DOHH2 (cell line): ENCODE results near the gene ATXN7L1.

Experiments used
- H3F3A ChIP-seq: fragments of 200-600 bp; sonication (generic), shearing (Covaris generic); 2 replicates; pipeline ENCODE4 v1.6.0; 2016; ENCODE audit warnings: antibody characterized with exemption, mild to moderate bottlenecking; ENCODE audit not compliant: control insufficient read depth, insufficient read depth
- H3K27ac ChIP-seq: fragments of 200-600 bp; sonication (generic); 2 replicates; pipeline ENCODE4 v1.5.1; 2014; ENCODE audit warnings: low read depth, mild to moderate bottlenecking, low read length, moderate library complexity
- H3K27me3 ChIP-seq: fragments of 200-600 bp; sonication (generic); 2 replicates; pipeline ENCODE4 v1.6.1; 2014; ENCODE audit warnings: mild to moderate bottlenecking, low read length, mixed read lengths; ENCODE audit not compliant: control insufficient read depth
- H3K36me3 ChIP-seq: fragments of 200-600 bp; sonication (generic); 2 replicates; pipeline ENCODE4 v1.6.1; 2014; ENCODE audit warnings: mild to moderate bottlenecking, low read length, moderate library complexity, mixed read lengths; ENCODE audit not compliant: control insufficient read depth
- H3K4me1 ChIP-seq: fragments of 200-600 bp; sonication (generic); 2 replicates; pipeline ENCODE4 v1.6.1; 2014; ENCODE audit warnings: mild to moderate bottlenecking, low read length, mixed read lengths; ENCODE audit not compliant: control insufficient read depth
- H3K4me2 ChIP-seq: fragments of 200-600 bp; sonication (generic); 2 replicates; pipeline ENCODE4 v1.6.0; 2014; ENCODE audit warnings: mild to moderate bottlenecking, low read length, moderate library complexity
- H3K4me3 ChIP-seq: fragments of 200-600 bp; sonication (generic); 2 replicates; pipeline ENCODE4 v1.5.1; 2014; ENCODE audit warnings: mild to moderate bottlenecking, low read length, mixed read lengths
- H3K79me2 ChIP-seq: fragments of 200-600 bp; sonication (generic); 2 replicates; pipeline ENCODE4 v1.6.1; 2014; ENCODE audit warnings: mild to moderate bottlenecking, low read length, mixed read lengths; ENCODE audit not compliant: control insufficient read depth
- H3K9me2 ChIP-seq: fragments of 200-600 bp; sonication (generic); replicated peaks from 2 replicates; pipeline ENCODE4 v1.6.1; 2014; ENCODE audit warnings: mild to moderate bottlenecking, low read length, mixed read lengths; ENCODE audit not compliant: control insufficient read depth
- H3K9me3 ChIP-seq: fragments of 200-600 bp; sonication (generic); 2 replicates; pipeline ENCODE4 v1.6.1; 2014; ENCODE audit warnings: antibody characterized with exemption, low read length, mixed read lengths; ENCODE audit not compliant: control insufficient read depth, insufficient read depth
- H4K20me1 ChIP-seq: fragments of 200-600 bp; sonication (generic); 2 replicates; pipeline ENCODE4 v1.6.0; 2014; ENCODE audit warnings: low read depth, mild to moderate bottlenecking, antibody characterized with exemption, low read length, moderate library complexity; ENCODE audit not compliant: control insufficient read depth, insufficient read depth
- EZH2phosphoT487 ChIP-seq: fragments of 200-600 bp; sonication (generic); IDR thresholded peaks from 2 replicates; pipeline ENCODE4 v1.6.1; 2017; ENCODE audit warnings: borderline replicate concordance, mild to moderate bottlenecking, antibody characterized with exemption, low read length, moderate library complexity, mixed read lengths
- TF ChIP-seq, protein P1 (sequence below): fragments of 200-600 bp; sonication (generic); IDR thresholded peaks from one replicate; pipeline ENCODE4 v1.5.1; 2014; ENCODE audit warnings: antibody characterized with exemption, mild to moderate bottlenecking, low read depth, low read length; ENCODE audit not compliant: poor library complexity, severe bottlenecking

ATXN7L1 gene

DNA sequence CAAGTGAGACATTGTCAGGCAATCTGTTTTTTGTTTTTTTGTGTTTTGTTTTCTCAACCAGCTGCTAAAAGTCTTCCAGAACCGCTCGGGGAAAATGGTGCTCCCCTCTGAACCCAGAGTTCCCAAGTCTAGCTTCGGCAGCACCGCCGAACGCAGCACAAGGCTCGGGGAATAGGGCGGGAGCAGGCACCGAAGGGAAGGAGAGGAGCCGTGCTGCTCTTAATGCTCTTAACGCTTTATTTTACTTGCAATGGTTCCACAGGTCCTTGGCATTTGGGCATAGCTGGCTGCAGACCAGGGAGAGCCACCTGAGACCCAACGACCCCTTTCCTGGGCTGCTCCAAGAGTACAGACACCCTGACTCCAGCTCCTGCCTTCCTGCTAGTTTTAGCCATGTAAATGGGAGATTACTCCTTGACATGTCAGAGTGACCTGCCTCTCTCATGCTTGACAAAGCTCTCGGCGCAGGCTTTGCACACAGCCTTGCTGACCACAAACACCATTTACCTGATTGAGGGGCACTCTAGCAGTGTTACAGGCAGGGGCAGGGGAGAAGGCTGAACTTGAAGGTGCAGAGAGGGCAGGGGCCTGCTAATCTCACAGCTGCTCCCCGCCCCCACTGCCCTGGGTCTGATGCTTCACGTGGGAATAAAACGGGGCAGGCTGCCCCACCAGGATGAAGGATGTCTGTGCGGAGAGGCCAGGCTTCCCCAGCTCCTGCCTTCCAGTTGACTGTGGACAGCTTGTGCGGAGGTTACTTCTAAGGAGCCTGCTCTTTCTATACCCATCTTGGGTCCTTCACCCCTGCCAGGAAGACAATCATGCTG lies 236.5 kb downstream of the ATXN7L1 start:
- Histone ChIP-seq H3K27ac (no peak overlapping the region), H3K27me3 (no peaks in the 10 kb centered on the region)

DNA sequence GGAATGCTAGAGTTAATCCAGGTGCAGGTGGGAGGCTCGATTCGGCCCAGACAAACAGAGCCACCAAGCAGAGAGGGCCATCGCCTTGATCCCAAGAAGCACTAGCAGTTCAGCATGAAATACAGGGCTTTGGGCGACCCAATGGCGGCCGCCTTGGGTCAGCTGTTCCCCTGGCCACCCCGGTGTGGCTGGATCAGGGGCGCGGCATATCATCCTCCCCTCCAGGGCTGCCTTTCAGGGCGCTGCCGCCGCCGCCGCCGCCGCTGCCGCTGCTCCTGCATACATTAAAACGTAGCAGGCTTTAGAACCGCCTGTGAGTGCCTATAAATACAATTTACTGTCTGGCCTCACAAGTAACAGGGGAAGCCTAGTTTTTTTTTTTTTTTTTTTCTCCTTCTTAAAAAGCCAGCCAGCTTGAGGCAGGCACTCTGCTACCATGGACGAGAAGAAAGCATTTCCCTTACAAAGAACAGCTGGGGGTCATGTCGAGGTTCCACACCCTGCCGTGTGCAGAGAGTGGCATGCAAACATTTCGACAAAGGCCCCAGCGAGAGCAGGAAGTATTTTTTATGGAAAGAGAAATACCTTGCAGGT lies 237.4 kb downstream of the ATXN7L1 start:
- Histone ChIP-seq H3K4me2 (no peak overlapping the region), H4K20me1 (no peaks in the 10 kb centered on the region), H3K9me3 (no peaks in the 10 kb centered on the region)

More for the DNA sequence above, 236.5 kb downstream of the ATXN7L1 start:
- Histone ChIP-seq H3K4me1 (no peaks in the 10 kb centered on the region), H3K9me3 (no peaks in the 10 kb centered on the region), H3K36me3 (peaks cover 25% of the 10 kb centered on the region), H3F3A (no peaks in the 10 kb centered on the region), H4K20me1 (no peaks in the 10 kb centered on the region), H3K4me2 (no peak overlapping the region), H3K9me2 (no peaks in the 10 kb centered on the region), H3K4me3 (no peak overlapping the region), H3K79me2 (no peaks in the 10 kb centered on the region)
- TF ChIP-seq, protein P1, sequence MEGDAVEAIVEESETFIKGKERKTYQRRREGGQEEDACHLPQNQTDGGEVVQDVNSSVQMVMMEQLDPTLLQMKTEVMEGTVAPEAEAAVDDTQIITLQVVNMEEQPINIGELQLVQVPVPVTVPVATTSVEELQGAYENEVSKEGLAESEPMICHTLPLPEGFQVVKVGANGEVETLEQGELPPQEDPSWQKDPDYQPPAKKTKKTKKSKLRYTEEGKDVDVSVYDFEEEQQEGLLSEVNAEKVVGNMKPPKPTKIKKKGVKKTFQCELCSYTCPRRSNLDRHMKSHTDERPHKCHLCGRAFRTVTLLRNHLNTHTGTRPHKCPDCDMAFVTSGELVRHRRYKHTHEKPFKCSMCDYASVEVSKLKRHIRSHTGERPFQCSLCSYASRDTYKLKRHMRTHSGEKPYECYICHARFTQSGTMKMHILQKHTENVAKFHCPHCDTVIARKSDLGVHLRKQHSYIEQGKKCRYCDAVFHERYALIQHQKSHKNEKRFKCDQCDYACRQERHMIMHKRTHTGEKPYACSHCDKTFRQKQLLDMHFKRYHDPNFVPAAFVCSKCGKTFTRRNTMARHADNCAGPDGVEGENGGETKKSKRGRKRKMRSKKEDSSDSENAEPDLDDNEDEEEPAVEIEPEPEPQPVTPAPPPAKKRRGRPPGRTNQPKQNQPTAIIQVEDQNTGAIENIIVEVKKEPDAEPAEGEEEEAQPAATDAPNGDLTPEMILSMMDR: no peak

GRCh38 chr7:105638334-105638733 lies 238.1 kb downstream of the ATXN7L1 start:
- H3K4me2 ChIP-seq: no peak overlapping the region
- TF ChIP-seq, protein P1: no peak
- no peak for TF ChIP-seq EZH2phosphoT487
- H3K36me3 ChIP-seq: peaks cover 31% of the 10 kb centered on the region
- no peaks in the 10 kb centered on the region for H3K27me3 ChIP-seq
- no peaks in the 10 kb centered on the region for H3K79me2 ChIP-seq
- no peak overlapping the region for H3K27ac ChIP-seq
- H3K4me3 ChIP-seq: no peak overlapping the region
- H3K9me3 ChIP-seq: no peaks in the 10 kb centered on the region
- H3K9me2 ChIP-seq: no peaks in the 10 kb centered on the region
- no peaks in the 10 kb centered on the region for H3F3A ChIP-seq
- H3K4me1 ChIP-seq: no peaks in the 10 kb centered on the region
- no peaks in the 10 kb centered on the region for H4K20me1 ChIP-seq

More for the DNA sequence above, 237.4 kb downstream of the ATXN7L1 start:
- peaks cover 28% of the 10 kb centered on the region for H3K36me3 ChIP-seq
- no peaks in the 10 kb centered on the region for H3K79me2 ChIP-seq
- H3F3A ChIP-seq: no peaks in the 10 kb centered on the region
- H3K4me1 ChIP-seq: no peaks in the 10 kb centered on the region
- no peak overlapping the region for H3K27ac ChIP-seq
- H3K27me3 ChIP-seq: no peaks in the 10 kb centered on the region
- no peak overlapping the region for H3K4me3 ChIP-seq
- H3K9me2 ChIP-seq: no peaks in the 10 kb centered on the region
- TF ChIP-seq, protein P1: no peak
- no peak for TF ChIP-seq EZH2phosphoT487
